GM18870 (cell line): ENCODE data around the gene ITFG1.

ENCODE experiments used
- ATAC-seq: cut with Tn5 transposase; IDR thresholded peaks from one replicate; pipeline ENCODE4 v1.9.1; 2021; ENCODE audit warnings: moderate library complexity; ENCODE audit not compliant: unreplicated experiment

ITFG1 gene

GRCh38 chr16:47125757-47126156 lies 335.1 kb downstream of the ITFG1 start:
- no peak for ATAC-seq

- no peak for ATAC-seq
Observed at GRCh38 chr16:47113130-47113529, 347.7 kb downstream of the ITFG1 start.

DNA sequence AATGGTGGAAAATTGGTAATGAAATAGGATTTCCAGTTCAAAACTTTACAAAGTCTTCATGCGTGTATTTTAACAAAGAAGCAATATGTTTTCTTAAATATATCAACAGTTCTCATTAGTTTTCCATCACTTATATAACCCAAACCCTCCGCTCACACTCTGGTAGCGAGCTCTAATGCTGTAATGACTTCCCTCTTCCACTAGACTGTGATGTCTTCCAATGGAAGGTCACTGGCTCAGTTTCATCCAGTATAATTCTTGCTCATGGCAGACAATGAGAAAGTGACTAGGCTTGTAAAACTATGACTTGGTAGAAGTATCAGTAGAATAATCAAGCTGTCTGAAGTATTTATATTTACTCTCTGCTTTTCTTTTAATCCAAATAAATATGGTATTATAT lies 349.9 kb downstream of the ITFG1 start:
- ATAC-seq = no peak

DNA sequence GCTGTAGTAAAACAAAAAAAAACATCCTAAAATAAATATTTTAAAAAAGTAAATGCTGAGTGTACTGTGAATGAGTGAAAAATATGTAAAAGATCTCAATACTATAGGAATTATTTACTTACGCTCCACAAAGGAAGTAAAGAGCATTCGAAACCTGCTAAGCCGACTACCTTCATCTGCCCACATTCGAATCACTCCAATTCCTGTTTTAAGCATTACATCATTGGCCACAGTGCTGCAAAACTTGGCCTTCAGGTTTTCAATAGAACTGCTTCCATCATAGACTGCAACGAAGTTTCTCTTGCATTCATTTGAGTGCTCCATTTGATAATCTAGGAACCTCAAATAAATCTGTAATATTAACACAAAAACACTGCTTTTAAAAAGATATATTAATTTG lies 351.5 kb downstream of the ITFG1 start:
- no peak for ATAC-seq
